ENCODE data around the gene RBCK1. TPM values are rescaled to one million over a fixed set of nuclear protein-coding genes. Genes with fewer than 3 reads are reported as not detected.

RBCK1 gene
- total RNA-seq, 4 donors from 2014 or later: 50.9 to 111 (median 82.1) TPM

- TF ChIP-seq CTCF (IDR thresholded peaks at IDR 0.05) (no peak), POLR2AphosphoS5 (IDR thresholded peaks at IDR 0.05) (no peak), POLR2A (IDR thresholded peaks at IDR 0.05) (no peak), EP300 (IDR thresholded peaks at IDR 0.05) (no peak)
- ATAC-seq: no peak
- Histone ChIP-seq H3K4me1 (no peaks in the 10 kb centered on the region), H3K36me3 (peaks cover 0 to 91% of the 10 kb centered on the region in 2 donors), H3K9me3 (no peaks in the 10 kb centered on the region), H3K4me3 (no peak overlapping the region), H3K27me3 (no peaks in the 10 kb centered on the region), H3K27ac (no peak overlapping the region)
- WGBS, 2 donors (ENCODE audit: low coverage in 1 of 2): 93 to 100% methylated on average over 1 to 11 of the region's 20 CpGs
Observed at GRCh38 chr20:420166-420620, 12.1 kb downstream of the RBCK1 start.

GRCh38 chr20:420721-421574, 12.8 kb downstream of the RBCK1 start:
- H3K36me3 ChIP-seq: peaks cover 0 to 92% of the 10 kb centered on the region in 2 donors

GRCh38 chr20:421685-422250, 13.7 kb downstream of the RBCK1 start:
- ATAC-seq: no peak
- Histone ChIP-seq H3K36me3 (peaks cover 0 to 94% of the 10 kb centered on the region in 2 donors), H3K9me3 (no peaks in the 10 kb centered on the region), H3K4me3 (no peak overlapping the region), H3K27ac (no peak overlapping the region), H3K27me3 (no peaks in the 10 kb centered on the region), H3K4me1 (no peaks in the 10 kb centered on the region)
- TF ChIP-seq POLR2AphosphoS5 (IDR thresholded peaks at IDR 0.05) (no peak), EP300 (IDR thresholded peaks at IDR 0.05) (no peak), CTCF (IDR thresholded peaks at IDR 0.05) (no peak), POLR2A (IDR thresholded peaks at IDR 0.05) (no peak)
- 95 to 100% methylated on average over 4 to 6 of the region's 8 CpGs for WGBS, 2 donors (ENCODE audit: low coverage in 1 of 2)

More at GRCh38 chr20:420721-421574, 12.8 kb downstream of the RBCK1 start:
- TF ChIP-seq CTCF (IDR thresholded peaks at IDR 0.05) (no peak), POLR2AphosphoS5 (IDR thresholded peaks at IDR 0.05) (no peak), EP300 (IDR thresholded peaks at IDR 0.05) (no peak), POLR2A (IDR thresholded peaks at IDR 0.05) (no peak)
- no peak overlapping the region for H3K27ac ChIP-seq
- no peak overlapping the region for H3K4me3 ChIP-seq
- no peaks in the 10 kb centered on the region for H3K27me3 ChIP-seq
- no peak for ATAC-seq
- no peaks in the 10 kb centered on the region for H3K4me1 ChIP-seq
- WGBS, 2 donors (ENCODE audit: low coverage in 1 of 2): 85 to 89% methylated on average over 5 to 7 of the region's 49 CpGs
- no peaks in the 10 kb centered on the region for H3K9me3 ChIP-seq

GRCh38 chr20:426566-426965, 18.5 kb downstream of the RBCK1 start:
- Histone ChIP-seq H3K4me3 (no peak overlapping the region), H3K9me3 (no peaks in the 10 kb centered on the region), H3K36me3 (peaks cover 0 to 99% of the 10 kb centered on the region in 2 donors), H3K27me3 (no peaks in the 10 kb centered on the region), H3K4me1 (peaks cover 0 to 6% (median 0%) of the 10 kb centered on the region in 3 donors), H3K27ac (no peak overlapping the region)
- WGBS, 2 donors (ENCODE audit: low coverage in 1 of 2): 93 to 95% methylated on average over 2 of the region's 2 CpGs
- TF ChIP-seq EP300 (IDR thresholded peaks at IDR 0.05) (no peak), POLR2AphosphoS5 (IDR thresholded peaks at IDR 0.05) (no peak), POLR2A (IDR thresholded peaks at IDR 0.05) (no peak), CTCF (IDR thresholded peaks at IDR 0.05) (no peak)
- no peak for ATAC-seq
